Adrenal gland (tissue), 12 donors: ENCODE measurements around the gene DPP7. TPM values are rescaled to one million over a fixed set of nuclear protein-coding genes. Genes with fewer than 3 reads are reported as not detected.

Source experiments
- DNase-seq, 7 donors: peaks; one replicate each; pipeline ENCODE4 v3.0.0-alpha.2; 2019 to 2020
- H3K27ac ChIP-seq, 5 donors: fragments of 200-600 bp; sonication (generic) in 4 of 5; 1 replicate in 3 of 5; 2 replicates in 2 of 5; pipeline versions ENCODE4 v1.5.1 to v1.8.0; 2016 to 2020; ENCODE audit warnings: mild to moderate bottlenecking in 1 of 5
- H3K27me3 ChIP-seq: fragments of 200-600 bp; 2 replicates; pipeline ENCODE4 v1.8.0; 2021
- H3K36me3 ChIP-seq, 2 donors: fragments of 200-600 bp; replicated peaks in 1 of 2; 1 replicate in 1 of 2; 2 replicates in 1 of 2; pipeline versions ENCODE4 v1.5.1 to v1.8.0; 2018 to 2022
- H3K4me1 ChIP-seq, 2 donors: fragments of 200-600 bp; replicated peaks in 1 of 2; 1 replicate in 1 of 2; 2 replicates in 1 of 2; pipeline versions ENCODE4 v1.5.1 to v1.8.0; 2018 to 2021
- H3K4me3 ChIP-seq, 4 donors: fragments of 200-600 bp; sonication (generic) in 3 of 4; one replicate each; pipeline ENCODE4 v1.5.1; 2016 to 2018
- H3K9me3 ChIP-seq, 3 donors: fragments of 200-600 bp; sonication (generic) in 1 of 3; replicated peaks in 1 of 3; 1 replicate in 2 of 3; 2 replicates in 1 of 3; pipeline versions ENCODE4 v1.5.1 to v1.8.0; 2016 to 2021
- POLR2A ChIP-seq, 2 donors: fragments of 450-650 bp; IDR thresholded peaks; one replicate each; pipeline ENCODE4 v1.6.1; 2017; ENCODE audit warnings: antibody characterized with exemption in 2 of 2, mild to moderate bottlenecking in 2 of 2, moderate library complexity in 1 of 2
- WGBS, 4 donors: extraction: QIAGEN DNeasy Blood & Tissue Kit in 2 of 4; methylation state at CpG; one replicate each; pipeline versions ENCODE4 v1.1.5 to v1.1.7; 2013 to 2017; 5-methylcytosine and 5-hydroxymethylcytosine counted together
- intact Hi-C, 2 donors: fragments of 100-400 bp; cut with DNase I; formaldehyde crosslinking; loops; one replicate each; pipeline versions ENCODE4 v1.14.1 to v1.15.0; 2022 to 2023
- polyA plus RNA-seq, 3 donors: library from polyadenylated mRNA; stranded (reverse); fragments of 200-250 nt in 2 of 3; fragments of 350-450 nt in 1 of 3; fragmentation: Illumina TruSeq in 1 of 3; extraction: RNeasy Lipid Tissue Mini Kit (QIAGEN cat#74804) in 1 of 3; gene quantifications; one replicate each; pipeline ENCODE4 v1.2.3, GENCODE V29; 2013 to 2014
- total RNA-seq, 9 donors: library from RNA; depleted of rRNA in 4 of 9; stranded (reverse); fragments of >200 nt in 4 of 9; fragments of 120-200 nt in 1 of 9; fragmentation: NEBNext Ultra II Directional in 1 of 9; extraction: Animal tissue kit (Norgen Biotek cat#: 25700) in 1 of 9; gene quantifications; one replicate each; pipeline versions ENCODE4 v1.1.0 to v1.2.4, GENCODE V29; 2013 to 2023
- TF ChIP-seq, protein P1 (sequence below), 6 experiments: fragments of 450-650 bp in 4 of 6; fragments of 200-600 bp in 2 of 6; sonication (generic) in 1 of 6; IDR thresholded peaks; 1 replicate in 5 of 6; 2 replicates in 1 of 6; pipeline versions ENCODE4 v1.5.1 to v1.8.0; 2016 to 2021; ENCODE audit warnings: antibody characterized with exemption in 6 of 6, mild to moderate bottlenecking in 2 of 6, moderate library complexity in 1 of 6
- donor health status: healthy with polysubstance abuse.
- donor health status: Bipolar disorder and iron deficiency.
- donor health status: DM: yes; HTN: yes; CAD: no.
- donor health status: DM: no; HTN: no; CAD: no.
- donor health status: DM: no; HTN: no; CAD: no.
- donor health status: DM: yes; HTN: yes; CAD: no.

Gene DPP7
- total and polyA plus RNA-seq, 12 donors: 52.6 to 1,938 (median 237) TPM

DNA sequence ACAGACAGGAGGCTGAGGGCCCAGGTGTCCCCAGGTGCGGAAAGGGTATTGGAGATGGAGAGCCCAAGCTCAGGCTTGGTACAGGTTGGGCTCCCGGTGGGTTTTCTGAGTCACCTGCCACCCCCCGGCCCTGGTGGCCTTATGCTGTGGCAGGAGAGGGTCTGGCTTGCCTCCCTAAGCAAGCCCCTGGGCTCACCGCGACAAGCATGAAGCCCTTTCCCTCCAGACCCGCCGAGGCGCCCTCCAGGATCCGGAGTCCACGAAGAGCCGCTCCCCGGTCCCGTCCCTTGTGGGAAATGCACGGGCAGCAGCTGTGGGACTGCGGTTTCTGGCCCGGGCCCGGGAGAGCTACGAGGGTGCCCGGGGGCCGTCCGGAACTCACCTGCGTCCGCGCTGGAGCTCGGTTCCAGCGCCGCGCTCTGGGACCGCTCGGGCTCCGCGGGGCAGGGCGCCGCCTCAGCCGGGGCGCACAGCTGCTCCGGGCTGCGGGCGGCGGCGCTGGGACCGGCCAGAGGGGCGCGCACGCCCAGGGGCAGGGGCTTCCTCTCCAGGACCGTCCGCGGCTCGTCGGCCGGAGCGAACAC lies 44.9 kb downstream of the DPP7 start:
- no peak overlapping the region for H3K27ac ChIP-seq
- H3K27me3 ChIP-seq: peaks cover 12% of the 10 kb centered on the region
- peak overlapping the region in 1 of 4 donors; percentile 55 for H3K4me3 ChIP-seq
- TF ChIP-seq POLR2A (IDR thresholded peaks at IDR 0.05): no peak
- TF ChIP-seq, protein P1, sequence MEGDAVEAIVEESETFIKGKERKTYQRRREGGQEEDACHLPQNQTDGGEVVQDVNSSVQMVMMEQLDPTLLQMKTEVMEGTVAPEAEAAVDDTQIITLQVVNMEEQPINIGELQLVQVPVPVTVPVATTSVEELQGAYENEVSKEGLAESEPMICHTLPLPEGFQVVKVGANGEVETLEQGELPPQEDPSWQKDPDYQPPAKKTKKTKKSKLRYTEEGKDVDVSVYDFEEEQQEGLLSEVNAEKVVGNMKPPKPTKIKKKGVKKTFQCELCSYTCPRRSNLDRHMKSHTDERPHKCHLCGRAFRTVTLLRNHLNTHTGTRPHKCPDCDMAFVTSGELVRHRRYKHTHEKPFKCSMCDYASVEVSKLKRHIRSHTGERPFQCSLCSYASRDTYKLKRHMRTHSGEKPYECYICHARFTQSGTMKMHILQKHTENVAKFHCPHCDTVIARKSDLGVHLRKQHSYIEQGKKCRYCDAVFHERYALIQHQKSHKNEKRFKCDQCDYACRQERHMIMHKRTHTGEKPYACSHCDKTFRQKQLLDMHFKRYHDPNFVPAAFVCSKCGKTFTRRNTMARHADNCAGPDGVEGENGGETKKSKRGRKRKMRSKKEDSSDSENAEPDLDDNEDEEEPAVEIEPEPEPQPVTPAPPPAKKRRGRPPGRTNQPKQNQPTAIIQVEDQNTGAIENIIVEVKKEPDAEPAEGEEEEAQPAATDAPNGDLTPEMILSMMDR (IDR thresholded peaks at IDR 0.05): no peak
- no peak for DNase-seq
- H3K4me1 ChIP-seq: peaks cover 0 to 8% of the 10 kb centered on the region in 2 donors
- intact Hi-C loops: no loop called here
- H3K9me3 ChIP-seq: no peaks in the 10 kb centered on the region
- H3K36me3 ChIP-seq: no peaks in the 10 kb centered on the region
- WGBS, 4 donors: 0 to 20% (median 5%) methylated on average over 2 to 48 of the region's 52 CpGs

DNA sequence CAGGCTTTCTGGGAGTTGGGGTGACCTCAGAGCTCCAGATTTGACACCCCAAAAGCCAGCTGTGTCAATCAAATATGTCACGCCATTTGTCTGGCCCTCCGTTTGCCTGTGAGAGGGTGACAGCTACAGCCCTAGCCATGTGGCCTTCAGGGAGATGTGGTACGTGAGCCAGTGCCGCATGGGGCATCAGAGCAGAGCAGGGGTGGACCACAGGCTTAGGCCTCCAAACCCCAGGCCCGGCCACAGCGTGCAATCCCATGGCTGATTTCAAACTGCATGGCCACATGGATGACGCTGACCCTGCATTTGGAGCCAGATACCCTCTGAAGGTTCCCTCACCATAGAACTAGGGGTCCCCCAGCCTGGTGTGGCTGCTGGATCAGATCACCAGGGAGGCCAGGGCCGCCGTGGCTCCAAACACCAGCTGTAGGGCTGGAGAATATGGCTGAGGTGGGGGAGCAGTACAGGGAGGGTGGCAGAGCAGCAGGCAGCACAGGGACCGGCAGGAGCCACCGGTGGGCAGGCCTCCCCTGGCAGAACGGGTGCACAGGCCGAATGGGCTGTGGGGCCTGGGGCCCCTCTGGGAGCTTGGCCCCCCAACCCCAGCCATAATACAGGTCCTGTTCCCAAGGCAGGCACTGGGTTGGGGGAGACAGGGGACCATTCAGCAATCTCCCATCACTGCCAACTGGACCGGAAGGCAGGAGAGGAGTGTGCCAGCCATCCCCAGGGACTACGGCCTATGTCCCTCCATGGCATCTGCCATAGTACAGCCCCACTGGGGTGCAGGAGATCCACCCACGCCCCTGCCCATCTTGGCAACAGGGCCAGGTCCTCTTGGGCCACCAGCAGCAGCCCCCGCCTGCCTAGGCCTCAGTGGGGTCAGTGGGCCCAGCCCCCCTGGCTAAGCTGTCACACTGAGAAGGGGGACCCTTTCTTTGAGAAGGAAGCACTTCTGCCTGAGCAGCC lies 45.7 kb downstream of the DPP7 start:
- DNase-seq: no peak
- Histone ChIP-seq H3K36me3 (no peaks in the 10 kb centered on the region), H3K4me3 (no peak overlapping the region), H3K9me3 (no peaks in the 10 kb centered on the region), H3K27me3 (peaks cover 12% of the 10 kb centered on the region), H3K27ac (no peak overlapping the region), H3K4me1 (peaks cover 0 to 8% of the 10 kb centered on the region in 2 donors)
- TF ChIP-seq POLR2A (IDR thresholded peaks at IDR 0.05): no peak
- TF ChIP-seq, protein P1 (IDR thresholded peaks at IDR 0.05): no peak
- 82 to 95% (median 88%) methylated on average over 5 to 17 of the region's 17 CpGs for WGBS, 4 donors
- intact Hi-C loops: no loop called here

DNA sequence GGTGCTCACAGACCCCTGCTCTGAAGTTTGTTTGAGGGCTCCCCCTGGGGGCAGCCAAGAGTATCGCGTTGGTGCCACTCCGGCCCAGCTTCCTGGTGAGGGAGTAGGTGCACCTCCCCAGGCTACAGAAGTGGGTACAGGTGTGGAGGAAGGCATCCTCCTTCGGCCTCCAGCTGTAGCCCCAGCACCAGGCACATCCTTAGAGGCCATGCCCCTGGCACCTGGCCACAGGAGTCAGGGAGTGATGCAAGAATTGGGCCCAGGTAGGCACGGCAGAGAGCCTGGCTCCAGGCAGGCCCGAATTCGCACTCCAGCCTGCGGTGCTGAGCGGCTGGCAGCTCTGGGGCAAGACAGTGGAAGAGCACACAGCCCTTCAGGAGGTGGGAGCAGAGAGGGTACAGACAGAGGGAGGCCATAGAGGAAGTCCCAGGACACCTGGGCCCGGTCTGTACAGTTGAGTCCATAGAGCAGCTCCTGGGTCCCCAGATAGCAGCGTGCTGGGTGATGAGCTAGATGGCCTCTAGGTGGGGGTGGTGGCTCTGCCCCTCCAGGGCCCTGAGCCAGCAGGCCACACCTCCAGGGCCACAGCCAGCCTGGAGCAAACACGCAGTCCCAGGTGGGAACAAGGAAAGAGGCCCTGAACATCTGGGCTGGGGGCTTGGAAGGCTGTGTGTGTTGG lies 46.5 kb downstream of the DPP7 start:
- no peaks in the 10 kb centered on the region for H3K9me3 ChIP-seq
- WGBS, 4 donors: 24 to 60% (median 56%) methylated on average over 5 to 12 of the region's 12 CpGs
- no peak for TF ChIP-seq POLR2A (IDR thresholded peaks at IDR 0.05)
- TF ChIP-seq, protein P1 (IDR thresholded peaks at IDR 0.05): peak; percentile 56 to 81 (median 73)
- H3K4me3 ChIP-seq: no peak overlapping the region
- peaks cover 0 to 8% of the 10 kb centered on the region in 2 donors for H3K4me1 ChIP-seq
- H3K27ac ChIP-seq: no peak overlapping the region
- peaks cover 12% of the 10 kb centered on the region for H3K27me3 ChIP-seq
- intact Hi-C loops: no loop called here
- H3K36me3 ChIP-seq: no peaks in the 10 kb centered on the region
- DNase-seq: peak; percentile 74 to 90 (median 78)
